NCI-H2196 (cell line): ENCODE results near the gene TNPO1.

Experiments
- DNase-seq: peaks from one replicate; lab custom pipeline; 2025; ENCODE audit not compliant: unreplicated experiment; lab: John Stamatoyannopoulos, UW

The TNPO1 gene

GRCh38 chr5:72817671-72818266 lies 1.3 kb downstream of the TNPO1 start:
- no peak for DNase-seq

- peak; percentile 45 for DNase-seq
Observed at GRCh38 chr5:72818866-72819534, 2.5 kb downstream of the TNPO1 start.

GRCh38 chr5:72821776-72822175 lies 5.3 kb downstream of the TNPO1 start:
- DNase-seq = no peak

GRCh38 chr5:72822944-72823343 lies 6.5 kb downstream of the TNPO1 start:
- no peak for DNase-seq

GRCh38 chr5:72829707-72830106 lies 13.2 kb downstream of the TNPO1 start:
- no peak for DNase-seq

GRCh38 chr5:72830362-72830761 lies 13.9 kb downstream of the TNPO1 start:
- no peak for DNase-seq

- no peak for DNase-seq
Observed at GRCh38 chr5:72831685-72832084, 15.2 kb downstream of the TNPO1 start.

GRCh38 chr5:72834924-72835323 lies 18.5 kb downstream of the TNPO1 start:
- DNase-seq = no peak

GRCh38 chr5:72835633-72836032 lies 19.2 kb downstream of the TNPO1 start:
- DNase-seq = no peak

- DNase-seq = no peak
Observed at GRCh38 chr5:72836810-72837209, 20.3 kb downstream of the TNPO1 start.

GRCh38 chr5:72837524-72838096 lies 21.1 kb downstream of the TNPO1 start:
- no peak for DNase-seq

GRCh38 chr5:72840041-72840440 lies 23.6 kb downstream of the TNPO1 start:
- no peak for DNase-seq

- no peak for DNase-seq
Observed at GRCh38 chr5:72841756-72842535, 25.5 kb downstream of the TNPO1 start.

GRCh38 chr5:72842816-72843215 lies 26.4 kb downstream of the TNPO1 start:
- no peak for DNase-seq

GRCh38 chr5:72844218-72844603 lies 27.8 kb downstream of the TNPO1 start:
- DNase-seq = no peak

- no peak for DNase-seq
Observed at GRCh38 chr5:72845889-72846288, 29.4 kb downstream of the TNPO1 start.

GRCh38 chr5:72846483-72846882 lies 30.0 kb downstream of the TNPO1 start:
- DNase-seq = no peak

GRCh38 chr5:72847439-72847838 lies 31.0 kb downstream of the TNPO1 start:
- DNase-seq = no peak

GRCh38 chr5:72847989-72848473 lies 31.6 kb downstream of the TNPO1 start:
- DNase-seq = peak; percentile 57

- DNase-seq = peak; percentile 27
Observed at GRCh38 chr5:72848474-72849428, 32.3 kb downstream of the TNPO1 start.

GRCh38 chr5:72849546-72849945 lies 33.1 kb downstream of the TNPO1 start:
- DNase-seq = no peak
